A673 (cell line): ENCODE data around the gene CASZ1. TPM values are rescaled to one million over a fixed set of nuclear protein-coding genes. Genes with fewer than 3 reads are reported as not detected.

Experiments
- BruUV-seq: library from RNA; stranded (reverse); fragments of 400-500 nt; replicated peaks from 2 replicates; lab custom pipeline; 2021; lab: Mats Ljungman, UMichigan
- CTCF ChIA-PET: fragments of 300-600 bp; sonication (Branson Sonifier 250); formaldehyde crosslinking; loops from one replicate; lab custom pipeline; 2022; ENCODE audit warnings: antibody characterized with exemption; lab: Charles Lee
- POLR2A ChIA-PET: fragments of 300-600 bp; sonication (Branson Sonifier 250); formaldehyde crosslinking; loops from one replicate; lab custom pipeline; 2022; ENCODE audit warnings: antibody characterized with exemption; ENCODE audit not compliant: low non-redundant PET; lab: Charles Lee
- DNase-seq: peaks from one replicate; pipeline ENCODE4 v3.0.0-alpha.2; 2015; ENCODE audit warnings: low spot score
- H3K27ac ChIP-seq: fragments of 200-600 bp; sonication (generic); 2 replicates; pipeline ENCODE4 v1.5.1; 2016; ENCODE audit warnings: mixed run types, low read depth, mild to moderate bottlenecking, mixed read lengths, antibody characterized with exemption, low read length; ENCODE audit not compliant: poor library complexity, severe bottlenecking
- H3K27me3 ChIP-seq: fragments of 200-600 bp; sonication (generic); replicated peaks from 2 replicates; pipeline ENCODE4 v1.6.1; 2017; ENCODE audit warnings: mixed run types, low read depth, mild to moderate bottlenecking, mixed read lengths, antibody characterized with exemption, low read length; ENCODE audit not compliant: insufficient read depth, poor library complexity
- H3K36me3 ChIP-seq: fragments of 200-600 bp; sonication (generic); 2 replicates; pipeline ENCODE4 v1.6.1; 2016; ENCODE audit warnings: mixed run types, mild to moderate bottlenecking, mixed read lengths, antibody characterized with exemption, low read length; ENCODE audit not compliant: insufficient read depth, poor library complexity, severe bottlenecking
- H3K4me1 ChIP-seq: fragments of 200-600 bp; sonication (generic); 2 replicates; pipeline ENCODE4 v1.6.1; 2017; ENCODE audit warnings: mixed run types, mild to moderate bottlenecking, mixed read lengths, antibody characterized with exemption, low read length; ENCODE audit not compliant: insufficient read depth, poor library complexity, severe bottlenecking
- H3K4me3 ChIP-seq: fragments of 200-600 bp; sonication (generic); 2 replicates; pipeline ENCODE4 v1.5.1; 2016; ENCODE audit warnings: low read depth, mixed run types, mild to moderate bottlenecking, mixed read lengths, low read length; ENCODE audit not compliant: poor library complexity, severe bottlenecking
- H3K9me3 ChIP-seq: fragments of 200-600 bp; sonication (generic); 2 replicates; pipeline ENCODE4 v1.6.1; 2016; ENCODE audit warnings: mixed run types, low read depth, mild to moderate bottlenecking, mixed read lengths, antibody characterized with exemption, low read length; ENCODE audit not compliant: poor library complexity, severe bottlenecking
- EZH2 ChIP-seq: fragments of 200-600 bp; sonication (generic); IDR thresholded peaks from 2 replicates; pipeline ENCODE4 v1.6.1; 2017; ENCODE audit warnings: borderline replicate concordance, low read depth, mild to moderate bottlenecking, mixed read lengths, antibody characterized with exemption, low read length; ENCODE audit not compliant: poor library complexity, severe bottlenecking
- intact Hi-C: fragments of 100-400 bp; cut with micrococcal nuclease; formaldehyde crosslinking; loops from one replicate; pipeline ENCODE4 v1.10.0; 2022; ENCODE audit not compliant: unreplicated experiment
- total RNA-seq: library from RNA; stranded (reverse); gene quantifications from 2 replicates; pipeline ENCODE4 v1.2.3, GENCODE V29; 2021
- TF ChIP-seq, protein P1 (sequence below): fragments of 300-800, 200-600 bp; sonication (generic); conservative IDR thresholded peaks from 2 replicates; pipeline ENCODE4 v1.5.1; 2017; ENCODE audit warnings: low read depth, mild to moderate bottlenecking, antibody characterized with exemption, low read length, moderate library complexity, mixed read lengths

CASZ1 gene
- total RNA-seq, 1 experiment from 2014 or later: 1.9 TPM

DNA sequence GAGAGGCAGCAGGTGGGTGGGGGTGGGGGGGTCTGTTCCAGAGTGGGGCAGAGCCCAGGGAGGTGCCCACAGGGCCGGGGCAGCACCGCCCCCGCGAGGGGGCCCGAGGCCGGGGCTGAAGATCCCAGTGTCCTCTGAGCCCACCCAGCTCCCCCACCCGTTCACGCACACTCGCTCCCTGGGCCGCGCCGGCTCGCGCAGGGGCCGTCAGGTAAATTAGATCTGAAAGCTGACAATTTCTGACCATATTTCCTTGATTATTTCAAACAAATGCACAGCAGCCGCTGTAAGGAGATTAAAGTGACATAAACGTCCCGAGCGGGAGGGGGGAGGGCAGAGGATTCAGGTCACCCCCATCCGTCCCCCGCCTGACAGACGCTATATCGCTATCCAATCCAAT lies 118.0 kb downstream of the CASZ1 start:
- H3K9me3 ChIP-seq: no peaks in the 10 kb centered on the region
- H3K27ac ChIP-seq: no peak overlapping the region
- H3K4me3 ChIP-seq: no peak overlapping the region
- no peak for DNase-seq
- ChIA-PET POLR2A (no interaction called here), CTCF (no interaction called here)
- intact Hi-C loops: no loop called here
- no TSS peak for BruUV-seq
- no peak for TF ChIP-seq EZH2
- TF ChIP-seq, protein P1, sequence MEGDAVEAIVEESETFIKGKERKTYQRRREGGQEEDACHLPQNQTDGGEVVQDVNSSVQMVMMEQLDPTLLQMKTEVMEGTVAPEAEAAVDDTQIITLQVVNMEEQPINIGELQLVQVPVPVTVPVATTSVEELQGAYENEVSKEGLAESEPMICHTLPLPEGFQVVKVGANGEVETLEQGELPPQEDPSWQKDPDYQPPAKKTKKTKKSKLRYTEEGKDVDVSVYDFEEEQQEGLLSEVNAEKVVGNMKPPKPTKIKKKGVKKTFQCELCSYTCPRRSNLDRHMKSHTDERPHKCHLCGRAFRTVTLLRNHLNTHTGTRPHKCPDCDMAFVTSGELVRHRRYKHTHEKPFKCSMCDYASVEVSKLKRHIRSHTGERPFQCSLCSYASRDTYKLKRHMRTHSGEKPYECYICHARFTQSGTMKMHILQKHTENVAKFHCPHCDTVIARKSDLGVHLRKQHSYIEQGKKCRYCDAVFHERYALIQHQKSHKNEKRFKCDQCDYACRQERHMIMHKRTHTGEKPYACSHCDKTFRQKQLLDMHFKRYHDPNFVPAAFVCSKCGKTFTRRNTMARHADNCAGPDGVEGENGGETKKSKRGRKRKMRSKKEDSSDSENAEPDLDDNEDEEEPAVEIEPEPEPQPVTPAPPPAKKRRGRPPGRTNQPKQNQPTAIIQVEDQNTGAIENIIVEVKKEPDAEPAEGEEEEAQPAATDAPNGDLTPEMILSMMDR: no peak
- H3K27me3 ChIP-seq: no peaks in the 10 kb centered on the region
- H3K36me3 ChIP-seq: no peaks in the 10 kb centered on the region
- H3K4me1 ChIP-seq: peaks cover 34% of the 10 kb centered on the region

DNA sequence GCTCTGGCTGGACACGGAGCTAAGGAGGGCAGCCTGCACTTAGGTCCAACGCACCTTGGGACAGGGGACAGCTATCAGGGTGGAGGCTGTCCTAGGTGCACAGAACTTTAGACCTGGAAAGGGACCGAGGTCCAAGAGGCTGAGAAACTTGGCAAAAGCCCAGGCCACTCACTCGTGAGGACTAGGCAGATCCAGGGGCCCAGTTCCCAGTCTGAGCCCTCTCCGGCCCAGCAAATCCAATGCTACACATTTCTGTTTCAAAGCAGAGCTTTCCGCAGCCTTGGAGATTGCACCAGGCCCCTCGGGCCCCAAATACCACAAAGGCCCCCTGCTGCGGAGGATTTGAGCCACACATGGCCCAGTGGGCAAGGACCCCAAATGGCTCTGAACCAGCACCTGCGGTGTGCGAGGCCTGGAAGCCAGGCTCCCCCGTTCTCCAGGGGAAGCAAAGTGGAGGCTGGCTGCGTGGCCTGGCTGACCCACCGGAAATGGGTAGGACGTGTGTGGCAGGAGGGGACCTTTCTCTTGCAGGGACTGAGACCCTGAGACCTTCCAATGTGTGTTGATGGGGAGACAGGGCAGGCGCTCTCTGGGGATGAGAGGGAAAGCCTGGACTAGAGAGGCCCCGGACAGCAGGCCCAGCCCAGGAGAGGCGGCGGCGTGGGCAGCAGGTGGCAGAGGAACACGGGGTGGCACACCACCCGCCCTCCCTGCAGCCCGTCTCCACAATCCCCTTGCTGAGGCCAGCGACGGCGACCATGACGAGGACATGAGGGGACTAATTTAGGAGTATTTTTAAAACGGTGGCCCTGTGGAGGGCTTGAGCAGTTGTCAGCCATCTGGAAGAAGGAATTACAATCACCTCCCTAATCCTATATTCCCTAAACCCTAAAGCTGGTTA lies 118.7 kb downstream of the CASZ1 start:
- ChIA-PET CTCF (no interaction called here), POLR2A (no interaction called here)
- Histone ChIP-seq H3K9me3 (no peaks in the 10 kb centered on the region), H3K4me1 (peaks cover 34% of the 10 kb centered on the region), H3K36me3 (no peaks in the 10 kb centered on the region), H3K27me3 (no peaks in the 10 kb centered on the region), H3K4me3 (no peak overlapping the region), H3K27ac (no peak overlapping the region)
- intact Hi-C loops: no loop called here
- DNase-seq: no peak
- BruUV-seq: no TSS peak
- TF ChIP-seq, protein P1: no peak
- no peak for TF ChIP-seq EZH2

DNA sequence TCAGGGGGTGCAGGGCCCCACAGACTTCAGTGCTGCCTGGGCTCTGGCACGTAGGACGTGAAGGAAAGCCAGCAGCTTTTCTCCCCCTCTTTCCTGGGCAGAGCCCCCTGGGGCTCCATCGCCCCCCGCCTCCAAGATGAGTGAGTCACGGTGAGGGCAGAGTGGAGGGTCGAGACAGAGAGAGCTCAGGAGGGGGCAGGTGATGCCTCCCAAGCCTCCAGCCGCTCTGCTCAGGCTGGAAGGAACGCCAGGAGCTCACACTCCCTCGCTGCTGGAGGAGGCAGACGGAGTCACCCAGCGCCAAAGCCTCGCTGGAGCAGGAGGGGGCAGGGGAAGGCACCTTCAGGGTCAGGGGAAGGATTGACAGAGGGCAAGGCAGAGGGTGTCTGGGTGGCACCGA lies 119.5 kb downstream of the CASZ1 start:
- no TSS peak for BruUV-seq
- H3K27ac ChIP-seq: no peak overlapping the region
- TF ChIP-seq EZH2: no peak
- TF ChIP-seq, protein P1: no peak
- POLR2A ChIA-PET: no interaction called here
- H3K4me1 ChIP-seq: peaks cover 34% of the 10 kb centered on the region
- CTCF ChIA-PET: no interaction called here
- no peak for DNase-seq
- intact Hi-C loops: no loop called here
- H3K27me3 ChIP-seq: no peaks in the 10 kb centered on the region
- H3K36me3 ChIP-seq: no peaks in the 10 kb centered on the region
- no peak overlapping the region for H3K4me3 ChIP-seq
- H3K9me3 ChIP-seq: no peaks in the 10 kb centered on the region
